ENCODE measurements around the gene DEPDC1B. TPM values are rescaled to one million over a fixed set of nuclear protein-coding genes. Genes with fewer than 3 reads are reported as not detected.

DEPDC1B gene
- 1.1 and 13.6 TPM in 2 replicates for total RNA-seq

GRCh38 chr5:60699609-60700415 lies at the start of gene DEPDC1B:
TSS of gene DEPDC1B (minus strand) at chr5:60700166. CDS start at chr5:60700093, 73 bp downstream.

Other genes starting within 250 kb of the DEPDC1B start
- under 0.01 and 0.28 TPM in 2 replicates for gene ELOVL7, start 144.1 kb upstream of the DEPDC1B start, total RNA-seq
- 18.6 and 23.8 TPM in 2 replicates for gene ERCC8, start 244.9 kb upstream of the DEPDC1B start, total RNA-seq
- gene NDUFAF2, start 245.0 kb upstream of the DEPDC1B start, total RNA-seq = 30.2 and 39.5 TPM in 2 replicates